WTC11 (cell line): Measurements from ENCODE around the gene TREML4. TPM values are rescaled to one million over a fixed set of nuclear protein-coding genes. Genes with fewer than 3 reads are reported as not detected.
"Not testable (repeated sequence)": the region's sequence is repeated elsewhere in the genome, so short reads cannot be mapped to it uniquely, and the experiment has no call there.

ENCODE experiments used
- ATAC-seq: fragments of 200-7000 bp; cut with Tn5 transposase; 2 replicates; pipeline ENCODE4 v1.10.0; 2021; ENCODE audit warnings: mild to moderate bottlenecking, moderate library complexity
- CTCF ChIA-PET: fragments of 300-600 bp; sonication (Branson Sonifier 250); formaldehyde crosslinking; loops from one replicate; lab custom pipeline; 2021; ENCODE audit warnings: antibody characterized with exemption; lab: Charles Lee
- POLR2A ChIA-PET: fragments of 350-600 bp; sonication (Branson Sonifier 250); formaldehyde crosslinking; loops from one replicate; lab custom pipeline; 2021; ENCODE audit warnings: antibody characterized with exemption; lab: Charles Lee
- DNase-seq: peaks from one replicate; pipeline ENCODE4 v3.0.0; 2021; ENCODE audit warnings: low spot score
- H3K27ac Mint-ChIP-seq: 2 replicates; pipeline ENCODE4 v1.8.0; 2021; ENCODE audit warnings: mixed read lengths
- H3K27me3 Mint-ChIP-seq: 2 replicates; pipeline ENCODE4 v1.8.0; 2021; ENCODE audit warnings: low read depth, mild to moderate bottlenecking, moderate library complexity, mixed read lengths
- H3K36me3 Mint-ChIP-seq: 2 replicates; pipeline ENCODE4 v1.8.0; 2021; ENCODE audit warnings: mixed read lengths
- H3K4me1 Mint-ChIP-seq: 2 replicates; pipeline ENCODE4 v1.8.0; 2022; ENCODE audit warnings: mixed read lengths
- H3K4me3 Mint-ChIP-seq: 2 replicates; pipeline ENCODE4 v1.8.0; 2021; ENCODE audit warnings: mild to moderate bottlenecking, moderate library complexity, mixed read lengths
- H3K9me3 Mint-ChIP-seq: 2 replicates; pipeline ENCODE4 v1.8.0; 2021; ENCODE audit warnings: mixed read lengths
- CREM ChIP-seq: sonication (generic); formaldehyde crosslinking; IDR thresholded peaks from 2 replicates; pipeline ENCODE4 v1.8.1; 2022; ENCODE audit warnings: mild to moderate bottlenecking, missing genetic modification reagents, moderate library complexity
- E2F4 ChIP-seq: sonication (generic); formaldehyde crosslinking; IDR thresholded peaks from 2 replicates; pipeline ENCODE4 v1.8.1; 2022; ENCODE audit warnings: low read depth, mild to moderate bottlenecking, moderate library complexity, missing genetic modification reagents, borderline replicate concordance
- E2F5 ChIP-seq: sonication (generic); formaldehyde crosslinking; IDR thresholded peaks from 2 replicates; pipeline ENCODE4 v1.8.1; 2022; ENCODE audit warnings: mild to moderate bottlenecking, moderate library complexity, missing genetic modification reagents
- ETV6 ChIP-seq: sonication (generic); formaldehyde crosslinking; IDR thresholded peaks from 2 replicates; pipeline ENCODE4 v1.8.1; 2022; ENCODE audit warnings: mild to moderate bottlenecking, missing genetic modification reagents
- HMGA2 ChIP-seq: fragments of 250-450 bp; sonication (Bioruptor Pico); IDR thresholded peaks from 2 replicates; pipeline ENCODE4 v1.4.0; 2021; ENCODE audit warnings: mild to moderate bottlenecking, moderate library complexity
- HMGXB4 ChIP-seq: sonication (generic); formaldehyde crosslinking; IDR thresholded peaks from 2 replicates; pipeline ENCODE4 v1.8.1; 2023; ENCODE audit warnings: mild to moderate bottlenecking, moderate library complexity, missing genetic modification reagents
- NFYB ChIP-seq: sonication (generic); formaldehyde crosslinking; conservative IDR thresholded peaks from 2 replicates; pipeline ENCODE4 v1.8.0; 2022; ENCODE audit warnings: low read depth, missing genetic modification reagents
- RELA ChIP-seq: sonication (generic); formaldehyde crosslinking; IDR thresholded peaks from 2 replicates; pipeline ENCODE4 v1.8.1; 2022; ENCODE audit warnings: missing genetic modification reagents, mild to moderate bottlenecking, borderline replicate concordance
- STAT6 ChIP-seq: sonication (generic); formaldehyde crosslinking; conservative IDR thresholded peaks from 2 replicates; pipeline ENCODE4 v1.8.1; 2023; ENCODE audit warnings: mild to moderate bottlenecking, low read depth, missing genetic modification reagents, moderate library complexity
- TCF7 ChIP-seq: sonication (generic); formaldehyde crosslinking; IDR thresholded peaks from 2 replicates; pipeline ENCODE4 v1.8.0; 2022; ENCODE audit warnings: mild to moderate bottlenecking, low read depth, missing genetic modification reagents, moderate library complexity
- TEAD4 ChIP-seq: sonication (generic); formaldehyde crosslinking; IDR thresholded peaks from 2 replicates; pipeline ENCODE4 v1.8.0; 2022; ENCODE audit warnings: mild to moderate bottlenecking, missing genetic modification reagents
- ZNF219 ChIP-seq: sonication (generic); formaldehyde crosslinking; IDR thresholded peaks from 2 replicates; pipeline ENCODE4 v1.8.0; 2023; ENCODE audit warnings: missing genetic modification reagents, mild to moderate bottlenecking, borderline replicate concordance
- ZNF281 ChIP-seq: sonication (generic); formaldehyde crosslinking; IDR thresholded peaks from 2 replicates; pipeline ENCODE4 v1.8.0; 2023; ENCODE audit warnings: mild to moderate bottlenecking, missing genetic modification reagents
- ZNF396 ChIP-seq: fragments of 250-450 bp; sonication (Bioruptor Pico); IDR thresholded peaks from 2 replicates; pipeline ENCODE4 v1.8.0; 2021; ENCODE audit warnings: mild to moderate bottlenecking, moderate library complexity, borderline replicate concordance
- ZNF423 ChIP-seq: fragments of 250-450 bp; sonication (Bioruptor Pico); IDR thresholded peaks from 2 replicates; pipeline ENCODE4 v2.1.2; 2022; ENCODE audit warnings: mild to moderate bottlenecking, moderate library complexity
- ZNF425 ChIP-seq: fragments of 250-450 bp; sonication (Bioruptor Pico); conservative IDR thresholded peaks from 2 replicates; pipeline ENCODE4 v1.9.0; 2021; ENCODE audit warnings: mild to moderate bottlenecking
- total RNA-seq: library from RNA; stranded (reverse); gene quantifications from 3 replicates; pipeline ENCODE4 v1.2.3, GENCODE V29; 2021

Gene TREML4
- total RNA-seq, 1 experiment from 2014 or later = not detected

- DNase-seq = peak; percentile 61
- POLR2A ChIA-PET = no interaction called here
- Mint-ChIP-seq H3K4me3 (peak overlapping the region; percentile 79), H3K27ac (no peak overlapping the region), H3K9me3 (no peaks in the 10 kb centered on the region), H3K36me3 (no peaks in the 10 kb centered on the region), H3K27me3 (peaks cover 52% of the 10 kb centered on the region), H3K4me1 (peaks cover 14% of the 10 kb centered on the region)
- CTCF ChIA-PET = interaction anchor here (1.1 to 2.8 kb wide), 2 partner anchors 11 to 48 kb away, joined by 3 to 9 read pairs; partner anchors contain the start of gene TREML4
- ATAC-seq = peak; percentile 93
- TF ChIP-seq CREM (CRISPR knock-in tag) (no peak), ZNF423 (CRISPR knock-in tag) (peak; percentile 6; the same call in 1 of the 2 replicates), ZNF219 (CRISPR knock-in tag) (no peak)
Measured at GRCh38 chr6:41239467-41240159, 11.5 kb downstream of the TREML4 start.

GRCh38 chr6:41246529-41246928 lies 18.4 kb downstream of the TREML4 start:
- H3K4me1 Mint-ChIP-seq, ATAC-seq: not testable (repeated sequence)

GRCh38 chr6:41247288-41247865 lies 19.2 kb downstream of the TREML4 start:
- CTCF ChIA-PET = no interaction called here
- H3K27me3 Mint-ChIP-seq = peaks cover 35% of the 10 kb centered on the region
- no peak for TF ChIP-seq NFYB (CRISPR knock-in tag)
- TF ChIP-seq ZNF281 = no peak
- TF ChIP-seq E2F5 (CRISPR knock-in tag) = no peak
- TF ChIP-seq TEAD4 (CRISPR knock-in tag) = no peak
- TF ChIP-seq STAT6 (CRISPR knock-in tag) = no peak
- TF ChIP-seq ETV6 (CRISPR knock-in tag) = no peak
- no peak for TF ChIP-seq RELA (CRISPR knock-in tag)
- TF ChIP-seq ZNF396 (CRISPR knock-in tag) = no peak
- no peak for TF ChIP-seq HMGA2 (CRISPR knock-in tag)
- TF ChIP-seq TCF7 (CRISPR knock-in tag) = no peak
- no peak for TF ChIP-seq HMGXB4
- no peak for TF ChIP-seq E2F4 (CRISPR knock-in tag)
- no peak for TF ChIP-seq ZNF425 (CRISPR knock-in tag)

More at GRCh38 chr6:41246529-41246928, 18.4 kb downstream of the TREML4 start:
- CTCF ChIA-PET, H3K9me3 Mint-ChIP-seq, H3K27ac Mint-ChIP-seq, DNase-seq, POLR2A ChIA-PET, H3K36me3 Mint-ChIP-seq, H3K4me3 Mint-ChIP-seq: not testable (repeated sequence)
- peaks cover 41% of the 10 kb centered on the region for H3K27me3 Mint-ChIP-seq

More at GRCh38 chr6:41247288-41247865, 19.2 kb downstream of the TREML4 start:
- no peak overlapping the region for H3K27ac Mint-ChIP-seq
- ATAC-seq (no peak), DNase-seq (no peak)
- no peak overlapping the region for H3K4me3 Mint-ChIP-seq
- no peaks in the 10 kb centered on the region for H3K36me3 Mint-ChIP-seq
- no peaks in the 10 kb centered on the region for H3K4me1 Mint-ChIP-seq
- POLR2A ChIA-PET = no interaction called here
- H3K9me3 Mint-ChIP-seq = peaks cover 4% of the 10 kb centered on the region; the same call in 1 of the 2 replicates
